ELF-1 (cell line): ENCODE data around the gene MRPL36.

Experiments
- DNase-seq: peaks from one replicate; pipeline ENCODE4 v3.0.0-alpha.2; 2016; ENCODE audit warnings: low read depth, low spot score

MRPL36 gene

GRCh38 chr5:1781726-1782384 is 17.8 kb downstream of the MRPL36 start:
- no peak for DNase-seq

DNA sequence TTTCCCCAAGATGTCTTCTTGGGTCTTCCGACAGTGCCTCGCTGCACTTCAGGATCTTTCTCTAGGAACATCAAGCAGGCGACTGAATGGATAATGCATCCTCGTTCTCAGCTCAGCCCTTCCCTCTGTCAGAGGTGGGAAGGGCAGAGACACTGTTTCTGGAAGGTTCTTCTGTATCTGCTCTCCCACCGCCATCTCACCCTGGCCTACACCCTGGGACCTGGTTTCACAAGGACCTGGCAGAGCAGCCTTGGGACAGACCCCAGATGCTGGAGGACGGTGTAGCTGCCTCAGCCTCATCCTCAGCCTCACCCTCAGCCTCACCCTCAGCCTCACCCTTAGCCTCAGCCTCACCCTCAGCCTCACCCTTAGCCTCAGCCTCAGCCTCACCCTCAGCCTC is 18.5 kb downstream of the MRPL36 start:
- DNase-seq: no peak

DNA sequence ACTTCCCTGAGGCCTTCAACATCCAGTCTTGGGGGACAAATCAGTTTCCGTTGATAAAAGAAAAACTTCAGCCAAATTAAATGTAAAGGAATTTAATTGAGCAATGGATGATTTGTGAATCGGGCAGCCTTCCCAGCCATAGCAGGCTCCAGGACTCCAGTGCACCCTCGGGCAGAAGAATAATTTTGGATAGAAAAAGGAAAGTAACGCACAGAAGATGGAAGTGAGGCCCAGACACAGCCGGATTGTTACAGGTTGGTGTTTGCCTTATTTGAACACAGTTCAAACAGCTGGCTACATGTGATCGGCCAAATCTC is 19.1 kb downstream of the MRPL36 start:
- DNase-seq: no peak

- DNase-seq: no peak
These were observed 19.6 kb downstream of the MRPL36 start for GRCh38 chr5:1779782-1780613.

DNA sequence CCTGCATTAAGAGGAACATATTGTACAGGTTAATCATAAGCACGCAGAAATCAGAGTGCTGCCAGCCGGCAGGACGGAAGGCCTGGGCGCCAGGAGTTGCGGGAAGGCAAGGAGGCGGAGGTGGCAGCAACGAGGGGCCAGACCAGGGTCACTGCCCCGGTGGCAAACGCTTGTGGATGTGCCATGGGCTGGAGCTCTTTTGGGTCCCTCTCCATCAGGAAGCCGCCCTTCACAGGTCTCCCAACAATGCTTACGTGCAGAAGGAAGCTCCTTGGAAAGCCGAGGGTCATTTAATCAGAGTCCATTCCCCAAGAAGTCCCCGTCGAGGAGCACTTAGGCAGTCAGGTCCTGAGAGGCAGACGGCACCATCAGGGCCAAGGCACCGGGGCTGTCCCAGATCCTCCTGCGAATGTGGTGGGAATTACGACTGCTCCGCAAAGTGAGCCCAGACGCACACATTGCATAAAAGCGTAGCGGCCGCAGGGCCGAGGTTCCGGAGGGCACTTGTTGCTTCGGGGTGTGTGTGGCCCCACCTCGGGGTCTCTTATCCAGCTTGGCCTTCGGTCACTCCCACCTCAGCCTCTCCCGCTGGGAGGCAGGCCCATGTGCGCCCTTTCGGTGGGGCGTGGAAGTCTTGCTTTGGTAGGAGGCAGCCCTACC is 20.5 kb downstream of the MRPL36 start:
- no peak for DNase-seq

- DNase-seq: no peak
These were observed 21.3 kb downstream of the MRPL36 start for GRCh38 chr5:1778138-1779020.

DNA sequence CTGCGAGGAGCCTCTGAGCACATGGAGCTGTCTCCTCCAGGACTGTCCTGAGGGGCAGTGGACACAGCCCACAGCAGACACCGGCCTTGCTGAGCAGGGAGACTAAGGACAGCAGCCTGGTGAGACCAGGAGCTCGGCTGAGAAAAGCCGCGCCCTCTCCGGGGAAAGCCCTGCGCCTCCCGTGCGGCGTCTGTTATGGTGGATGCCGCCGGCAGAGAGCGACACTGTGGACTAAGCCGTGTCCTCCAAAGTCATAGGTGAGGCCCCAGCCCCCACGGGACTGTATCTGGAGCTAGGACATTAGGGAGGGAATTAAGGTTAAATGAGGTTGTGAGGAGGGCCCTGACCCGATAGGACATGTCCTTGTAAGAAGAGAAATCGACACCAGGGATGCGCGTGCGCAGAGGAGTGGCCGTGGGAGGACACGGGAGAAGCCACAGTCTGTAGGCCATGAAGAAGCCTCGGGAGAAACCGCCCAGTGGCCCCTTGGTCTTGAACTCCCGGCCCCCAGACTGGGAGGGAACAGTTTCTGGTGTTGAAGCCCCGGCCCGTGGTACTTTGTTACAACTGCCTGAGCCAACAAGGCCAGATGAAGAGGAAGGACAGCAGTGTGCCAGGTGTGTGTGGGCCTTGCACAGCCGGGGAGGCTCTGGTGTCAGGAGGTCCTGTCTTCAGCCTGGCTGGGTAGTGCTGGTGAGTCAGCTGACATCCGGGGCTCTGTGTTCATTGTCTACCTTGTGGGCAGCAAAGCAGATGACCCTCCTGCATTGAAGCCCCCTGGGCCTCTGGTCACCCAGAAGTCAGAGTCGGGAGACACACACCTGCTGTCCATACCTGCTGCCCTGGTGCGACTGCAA is 22.1 kb downstream of the MRPL36 start:
- no peak for DNase-seq

GRCh38 chr5:1776831-1777230 is 22.8 kb downstream of the MRPL36 start:
- DNase-seq: no peak

GRCh38 chr5:1772634-1773033 is 27.0 kb downstream of the MRPL36 start:
- DNase-seq: no peak

- DNase-seq: no peak
These were observed 28.2 kb downstream of the MRPL36 start for GRCh38 chr5:1771149-1772065.

GRCh38 chr5:1770443-1770802 is 29.2 kb downstream of the MRPL36 start:
- no peak for DNase-seq

DNA sequence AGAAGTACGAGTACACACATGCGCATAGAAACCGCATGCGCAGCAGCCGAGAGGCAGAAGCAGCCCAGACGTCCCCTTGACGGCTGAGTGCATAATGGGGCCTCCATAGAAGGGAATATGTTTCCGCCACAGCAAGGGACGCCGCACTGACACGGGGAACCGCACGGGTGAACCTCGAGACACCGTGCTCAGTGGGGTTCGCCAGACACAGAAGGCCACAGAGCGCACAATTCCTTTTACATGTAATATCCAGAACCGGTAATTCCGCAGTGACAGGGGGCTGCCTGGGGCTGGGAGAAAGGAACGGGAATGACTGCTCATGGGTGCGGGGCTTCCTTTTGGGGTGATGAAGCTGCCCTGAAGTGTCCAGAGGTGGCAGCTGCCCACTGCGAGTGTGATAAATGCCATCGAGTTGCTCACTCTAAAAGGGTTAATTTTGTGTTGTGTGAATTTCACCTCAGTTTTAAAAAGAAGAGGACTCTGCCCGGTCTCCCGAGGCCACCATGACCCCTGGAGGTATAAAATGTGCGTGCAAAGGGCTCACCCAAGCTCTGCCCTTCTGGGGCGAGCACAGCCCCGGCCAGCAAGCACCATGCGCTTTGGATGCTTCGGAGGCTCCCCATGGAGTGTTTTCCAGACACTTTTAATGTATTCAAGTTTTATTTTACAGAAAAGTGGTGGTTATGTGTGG is 29.7 kb downstream of the MRPL36 start:
- no peak for DNase-seq

GRCh38 chr5:1769017-1769640 is 30.5 kb downstream of the MRPL36 start:
- DNase-seq: no peak

DNA sequence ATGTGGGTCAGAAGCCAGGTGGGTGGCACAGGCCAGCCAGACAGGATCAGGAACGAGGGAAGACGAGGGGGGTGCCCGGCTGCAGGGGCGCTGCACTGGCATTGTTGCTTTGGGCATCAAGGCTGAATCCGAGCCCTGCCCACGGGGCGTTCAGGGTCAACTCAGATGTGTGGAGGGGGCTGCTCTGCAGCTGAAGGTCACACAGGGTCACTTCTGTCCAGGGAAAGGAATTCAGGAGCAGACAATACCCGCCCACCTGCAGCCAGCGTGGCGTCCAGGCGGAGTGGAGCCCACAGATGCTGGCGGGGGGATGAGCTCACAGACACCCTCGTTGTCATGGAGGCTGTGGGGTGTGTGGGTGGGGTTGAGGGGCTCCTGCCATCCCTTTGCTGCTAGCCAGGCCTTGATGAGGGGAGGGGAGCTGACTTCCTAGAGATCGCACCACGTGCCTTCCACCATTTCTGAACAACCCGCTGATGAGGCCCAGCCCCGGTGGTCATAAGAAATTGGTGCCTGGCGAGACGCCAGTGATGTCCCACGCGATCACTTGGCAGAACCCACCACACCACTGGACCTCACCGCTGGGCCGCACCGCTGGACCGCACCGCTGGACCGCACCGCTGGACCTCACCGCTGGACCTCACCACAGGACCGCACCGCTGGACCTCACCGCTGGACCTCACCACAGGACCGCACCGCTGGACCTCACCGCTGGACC is 31.2 kb downstream of the MRPL36 start:
- no peak for DNase-seq

- DNase-seq: no peak
These were observed 31.9 kb downstream of the MRPL36 start for GRCh38 chr5:1767524-1768282.

DNA sequence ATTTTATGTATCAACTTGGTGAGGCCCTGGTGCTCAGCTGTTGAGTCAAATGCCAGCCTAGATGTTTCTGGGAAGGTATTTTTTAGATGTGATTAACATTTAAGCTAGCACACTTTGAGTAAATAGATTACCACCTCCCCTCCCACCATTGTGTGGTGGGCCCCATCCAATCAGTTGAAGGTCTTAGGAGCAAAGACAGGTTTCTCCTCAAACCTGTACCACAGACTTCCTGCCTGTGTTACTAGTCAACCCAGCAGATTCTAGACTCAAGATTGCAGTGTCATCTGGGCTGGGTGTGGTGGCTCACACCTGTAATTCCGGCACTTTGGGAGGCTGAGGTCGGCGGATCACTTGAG is 33.8 kb downstream of the MRPL36 start:
- no peak for DNase-seq

GRCh38 chr5:1765141-1765879 is 34.3 kb downstream of the MRPL36 start:
- DNase-seq: no peak
